ENCODE data around the gene SCFD2.
"Not testable (repeated sequence)": the region's sequence is repeated elsewhere in the genome, so short reads cannot be mapped to it uniquely, and the experiment has no call there.

Gene SCFD2

GRCh38 chr4:53011259-53011905 is 354.5 kb downstream of the SCFD2 start:
- no peak for DNase-seq (ENCODE audit: low read depth)

- DNase-seq (ENCODE audit: low read depth): no peak
Observed at GRCh38 chr4:53010318-53010717, 355.5 kb downstream of the SCFD2 start.

- no peak for DNase-seq (ENCODE audit: low read depth)
Observed at GRCh38 chr4:53009824-53010223, 356.0 kb downstream of the SCFD2 start.

- no peak for DNase-seq (ENCODE audit: low read depth)
Observed at GRCh38 chr4:53007024-53007423, 358.8 kb downstream of the SCFD2 start.

- DNase-seq (ENCODE audit: low read depth): no peak
Observed at GRCh38 chr4:53005808-53006207, 360.1 kb downstream of the SCFD2 start.

- DNase-seq (ENCODE audit: low read depth): no peak
Observed at GRCh38 chr4:53005149-53005546, 360.7 kb downstream of the SCFD2 start.

- DNase-seq (ENCODE audit: low read depth): no peak
Observed at GRCh38 chr4:53004497-53005148, 361.2 kb downstream of the SCFD2 start.

- no peak for DNase-seq (ENCODE audit: low read depth)
Observed at GRCh38 chr4:53003959-53004358, 361.9 kb downstream of the SCFD2 start.

GRCh38 chr4:53000560-53000959 is 365.3 kb downstream of the SCFD2 start:
- no peak for DNase-seq (ENCODE audit: low read depth)

- no peak for DNase-seq (ENCODE audit: low read depth)
Observed at GRCh38 chr4:52999626-53000025, 366.2 kb downstream of the SCFD2 start.

GRCh38 chr4:52998413-52998812 is 367.4 kb downstream of the SCFD2 start:
- DNase-seq (ENCODE audit: low read depth): no peak

GRCh38 chr4:52997132-52997416 is 368.8 kb downstream of the SCFD2 start:
- DNase-seq (ENCODE audit: low read depth): no peak

- no peak for DNase-seq (ENCODE audit: low read depth)
Observed at GRCh38 chr4:52996261-52997131, 369.4 kb downstream of the SCFD2 start.

- DNase-seq (ENCODE audit: low read depth): no peak
Observed at GRCh38 chr4:52995360-52996030, 370.4 kb downstream of the SCFD2 start.

GRCh38 chr4:52994567-52994966 is 371.3 kb downstream of the SCFD2 start:
- no peak for DNase-seq (ENCODE audit: low read depth)

GRCh38 chr4:52993771-52994170 is 372.1 kb downstream of the SCFD2 start:
- DNase-seq (ENCODE audit: low read depth): no peak

- DNase-seq (ENCODE audit: low read depth): not testable (repeated sequence)
Observed at GRCh38 chr4:52992551-52992950, 373.3 kb downstream of the SCFD2 start.

- DNase-seq (ENCODE audit: low read depth): no peak
Observed at GRCh38 chr4:52991472-52991871, 374.4 kb downstream of the SCFD2 start.

- no peak for DNase-seq (ENCODE audit: low read depth)
Observed at GRCh38 chr4:52990706-52991105, 375.2 kb downstream of the SCFD2 start.

GRCh38 chr4:52989865-52990264 is 376.0 kb downstream of the SCFD2 start:
- DNase-seq (ENCODE audit: low read depth): no peak

- no peak for DNase-seq (ENCODE audit: low read depth)
Observed at GRCh38 chr4:52987392-52988056, 378.3 kb downstream of the SCFD2 start.

GRCh38 chr4:52984462-52984881 is 381.4 kb downstream of the SCFD2 start:
- no peak for DNase-seq (ENCODE audit: low read depth)
